H1 (cell line): ENCODE results near the gene RBBP5. TPM values are rescaled to one million over a fixed set of nuclear protein-coding genes. Genes with fewer than 3 reads are reported as not detected.

Source experiments
- CTCF ChIA-PET: fragments of 300-600 bp; sonication (Branson Sonifier 250); formaldehyde crosslinking; loops from one replicate; lab custom pipeline; 2021; ENCODE audit not compliant: partially characterized antibody; lab: Charles Lee
- POLR2A ChIA-PET: fragments of 300-600 bp; sonication (Branson Sonifier 250); formaldehyde crosslinking; loops from one replicate; lab custom pipeline; 2021; ENCODE audit warnings: inconsistent platforms; ENCODE audit not compliant: partially characterized antibody; lab: Charles Lee
- DNase-seq, 2 experiments: peaks; one replicate each; pipeline versions ENCODE4 v3.0.0 to v3.0.0-alpha.2; 2010 to 2022; ENCODE audit warnings: low spot score in 2 of 2, low read depth in 1 of 2, mixed read lengths in 1 of 2
- FAIRE-seq: peaks from 2 replicates; lab custom pipeline; 2011; peaks lifted over from hg19 to GRCh38; lab: Jason Lieb, UNC
- H2AFZ ChIP-seq: 2 replicates; pipeline ENCODE4 v1.8.1; 2012; ENCODE audit warnings: low read length, inconsistent platforms
- H2AK5ac ChIP-seq: 2 replicates; pipeline ENCODE4 v1.6.1; 2013; ENCODE audit warnings: low read depth, low read length
- H2BK120ac ChIP-seq: replicated peaks from 2 replicates; pipeline ENCODE3; 2013; ENCODE audit warnings: low read depth, low read length, inconsistent platforms
- H2BK12ac ChIP-seq: 2 replicates; pipeline ENCODE4 v1.6.1; 2013; ENCODE audit warnings: low read depth, low read length
- H2BK15ac ChIP-seq: 2 replicates; pipeline ENCODE4 v1.6.1; 2013; ENCODE audit warnings: low read length
- H2BK20ac ChIP-seq: 2 replicates; pipeline ENCODE4 v1.6.1; 2013; ENCODE audit warnings: low read length
- H2BK5ac ChIP-seq: 2 replicates; pipeline ENCODE4 v1.6.1; 2013; ENCODE audit warnings: low read depth, low read length
- H3K14ac ChIP-seq: 2 replicates; pipeline ENCODE4 v1.6.1; 2013; ENCODE audit warnings: inconsistent platforms; ENCODE audit not compliant: insufficient read length
- H3K18ac ChIP-seq: 2 replicates; pipeline ENCODE4 v1.6.1; 2013; ENCODE audit warnings: low read length; ENCODE audit errors: extremely low read depth
- H3K23ac ChIP-seq: 2 replicates; pipeline ENCODE4 v1.6.1; 2013; ENCODE audit warnings: inconsistent platforms; ENCODE audit not compliant: insufficient read length
- H3K23me2 ChIP-seq: 2 replicates; pipeline ENCODE4 v1.6.1; 2013; ENCODE audit warnings: low read depth, low read length
- H3K27ac ChIP-seq: 2 replicates; pipeline ENCODE4 v1.6.1; 2011; ENCODE audit warnings: low read depth, low read length, inconsistent platforms
- H3K27me3 ChIP-seq, 4 experiments: replicated peaks in 1 of 4; 1 replicate in 1 of 4; 2 replicates in 3 of 4; pipeline versions ENCODE4 v1.6.1 to v1.8.1; 2011 to 2013; ENCODE audit warnings: low read length in 3 of 4, mild to moderate bottlenecking in 3 of 4, inconsistent platforms in 2 of 4, mixed read lengths in 2 of 4, moderate library complexity in 1 of 4; ENCODE audit not compliant: control insufficient read depth in 3 of 4, insufficient read depth in 3 of 4; ENCODE audit errors: extremely low read depth in 1 of 4
- H3K36me3 ChIP-seq, 4 experiments: 2 replicates each; pipeline versions ENCODE4 v1.6.1 to v1.8.1; 2011 to 2013; ENCODE audit warnings: mild to moderate bottlenecking in 4 of 4, low read length in 3 of 4, moderate library complexity in 2 of 4, control low read depth in 1 of 4, inconsistent platforms in 1 of 4; ENCODE audit not compliant: insufficient read depth in 4 of 4, control insufficient read depth in 2 of 4
- H3K4ac ChIP-seq: replicated peaks from 2 replicates; pipeline ENCODE3; 2013; ENCODE audit warnings: low read length, low read depth, mixed read lengths, inconsistent platforms; ENCODE audit not compliant: insufficient read length
- H3K4me1 ChIP-seq, 4 experiments: replicated peaks in 1 of 4; 1 replicate in 1 of 4; 2 replicates in 3 of 4; pipeline versions ENCODE4 v1.6.1 to v1.8.1; 2011 to 2013; ENCODE audit warnings: low read length in 3 of 4, inconsistent platforms in 2 of 4, mixed read lengths in 1 of 4; ENCODE audit not compliant: insufficient read depth in 4 of 4, control insufficient read depth in 3 of 4
- H3K4me2 ChIP-seq, 2 experiments: 2 replicates each; pipeline versions ENCODE4 v1.6.1 to v1.8.1; 2011 to 2013; ENCODE audit warnings: low read depth in 2 of 2, low read length in 2 of 2, control low read depth in 1 of 2, inconsistent platforms in 1 of 2, mild to moderate bottlenecking in 1 of 2; ENCODE audit not compliant: insufficient read depth in 1 of 2
- H3K4me3 ChIP-seq, 4 experiments: fragments of 200-600, 300-600 bp in 1 of 4; sonication (generic), shearing (Covaris generic), sonication (Bioruptor Twin) in 1 of 4; 2 replicates each; pipeline versions ENCODE4 v1.5.1 to v1.8.1; 2011 to 2016; ENCODE audit warnings: low read length in 4 of 4, low read depth in 3 of 4, control low read depth in 2 of 4, inconsistent platforms in 2 of 4, mild to moderate bottlenecking in 2 of 4, mixed read lengths in 1 of 4, moderate library complexity in 1 of 4; ENCODE audit not compliant: insufficient read depth in 2 of 4; ENCODE audit errors: extremely low read depth in 1 of 4
- H3K56ac ChIP-seq: replicated peaks from 2 replicates; pipeline ENCODE3; 2013; ENCODE audit warnings: low read depth, mild to moderate bottlenecking, mixed read lengths, low read length, inconsistent platforms; ENCODE audit not compliant: insufficient read length
- H3K79me1 ChIP-seq: 2 replicates; pipeline ENCODE4 v1.6.1; 2013; ENCODE audit warnings: low read depth, low read length, control low read depth
- H3K79me2 ChIP-seq, 2 experiments: 2 replicates each; pipeline versions ENCODE4 v1.6.1 to v1.8.1; 2012 to 2013; ENCODE audit warnings: low read length in 2 of 2, mild to moderate bottlenecking in 2 of 2, inconsistent platforms in 1 of 2; ENCODE audit not compliant: insufficient read depth in 2 of 2, control insufficient read depth in 1 of 2
- H3K9ac ChIP-seq, 4 experiments: replicated peaks in 1 of 4; 1 replicate in 1 of 4; 2 replicates in 3 of 4; pipeline versions ENCODE4 v1.6.1 to v1.8.1; 2011 to 2013; ENCODE audit warnings: low read depth in 3 of 4, low read length in 3 of 4, control low read depth in 2 of 4, mild to moderate bottlenecking in 2 of 4, moderate library complexity in 2 of 4, inconsistent platforms in 1 of 4; ENCODE audit errors: extremely low read depth in 1 of 4
- H3K9me3 ChIP-seq, 2 experiments: 2 replicates each; pipeline versions ENCODE4 v1.6.1 to v1.8.1; 2012 to 2013; ENCODE audit warnings: mild to moderate bottlenecking in 2 of 2, moderate library complexity in 2 of 2, control low read depth in 1 of 2, inconsistent platforms in 1 of 2, low read depth in 1 of 2, low read length in 1 of 2, mixed read lengths in 1 of 2; ENCODE audit not compliant: insufficient read depth in 2 of 2
- H4K20me1 ChIP-seq, 2 experiments: replicated peaks in 1 of 2; 2 replicates each; pipeline versions ENCODE3 to v1.8.1; 2011 to 2013; ENCODE audit warnings: inconsistent platforms in 2 of 2, low read length in 2 of 2, mild to moderate bottlenecking in 1 of 2; ENCODE audit not compliant: insufficient read depth in 2 of 2, control insufficient read depth in 1 of 2
- H4K5ac ChIP-seq: 2 replicates; pipeline ENCODE4 v1.6.1; 2013; ENCODE audit warnings: low read length, low read depth, mixed read lengths, inconsistent platforms; ENCODE audit not compliant: insufficient read length
- H4K8ac ChIP-seq: 2 replicates; pipeline ENCODE4 v1.8.0; 2013; ENCODE audit warnings: mild to moderate bottlenecking, moderate library complexity, low read length, inconsistent platforms; ENCODE audit not compliant: insufficient read depth; ENCODE audit errors: extremely low read depth
- H4K91ac ChIP-seq: replicated peaks from 2 replicates; pipeline ENCODE3; 2013; ENCODE audit warnings: low read length, mixed read lengths, inconsistent platforms; ENCODE audit not compliant: insufficient read length
- ASH2L ChIP-seq: fragments of 200-600, 300-600 bp; sonication (generic); IDR thresholded peaks from one replicate; pipeline ENCODE4 v1.7.1; 2017; ENCODE audit warnings: low read length
- BRCA1 ChIP-seq: IDR thresholded peaks from 2 replicates; pipeline ENCODE4 v1.6.1; 2012; ENCODE audit warnings: low read depth, low read length, improper control_type of control experiment
- CBX8 ChIP-seq: fragments of 300-800, 300-1000 bp; sonication (generic); IDR thresholded peaks from 2 replicates; pipeline ENCODE4 v1.7.1; 2016; ENCODE audit warnings: low read depth, low read length, borderline replicate concordance
- FOSL1 ChIP-seq: IDR thresholded peaks from 2 replicates; pipeline ENCODE4 v1.6.1; 2011; ENCODE audit warnings: mild to moderate bottlenecking, low read depth, low read length, moderate library complexity; ENCODE audit not compliant: insufficient read depth
- HDAC2 ChIP-seq, 2 experiments: fragments of 300-600 bp in 1 of 2; sonication (generic) in 1 of 2; IDR thresholded peaks; 2 replicates each; pipeline ENCODE4 v1.6.1; 2011 to 2012; ENCODE audit warnings: low read depth in 2 of 2, low read length in 2 of 2, mild to moderate bottlenecking in 2 of 2, moderate library complexity in 2 of 2, borderline replicate concordance in 1 of 2, inconsistent platforms in 1 of 2
- POLR2AphosphoS5 ChIP-seq: IDR thresholded peaks from 2 replicates; pipeline ENCODE4 v1.6.1; 2011; ENCODE audit warnings: low read depth, low read length
- RXRA ChIP-seq: IDR thresholded peaks from 2 replicates; pipeline ENCODE4 v1.6.1; 2011; ENCODE audit warnings: low read depth, mild to moderate bottlenecking, low read length, moderate library complexity; ENCODE audit not compliant: insufficient read depth
- SIN3A ChIP-seq, 2 experiments: IDR thresholded peaks in 1 of 2; conservative IDR thresholded peaks in 1 of 2; 2 replicates each; pipeline ENCODE4 v1.6.1; 2011 to 2012; ENCODE audit warnings: low read length in 2 of 2, improper control_type of control experiment in 1 of 2, low read depth in 1 of 2, mild to moderate bottlenecking in 1 of 2
- SP2 ChIP-seq: IDR thresholded peaks from 2 replicates; pipeline ENCODE4 v1.6.1; 2012; ENCODE audit warnings: mild to moderate bottlenecking, low read length, inconsistent platforms
- SRF ChIP-seq: IDR thresholded peaks from 2 replicates; pipeline ENCODE4 v1.6.1; 2011; ENCODE audit warnings: mild to moderate bottlenecking, low read depth, low read length, moderate library complexity
- SUZ12 ChIP-seq: fragments of 200-600 bp; sonication (generic); IDR thresholded peaks from 2 replicates; pipeline ENCODE4 v1.6.1; 2012; ENCODE audit warnings: mild to moderate bottlenecking, inconsistent platforms, low read length, moderate library complexity, mixed read lengths
- TCF12 ChIP-seq: IDR thresholded peaks from 2 replicates; pipeline ENCODE4 v1.6.1; 2011; ENCODE audit warnings: low read depth, mild to moderate bottlenecking, low read length
- WGBS, 2 experiments: shearing (Covaris generic) in 1 of 2; methylation state at CpG; one replicate each; pipeline versions ENCODE4 v1.1.6 to v1.1.7; 2013 to 2015; ENCODE audit warnings: low lambda C conversion rate in 2 of 2, mixed read lengths in 2 of 2, inconsistent platforms in 1 of 2, low coverage in 1 of 2, missing lambda C conversion rate in 1 of 2; ENCODE audit not compliant: insufficient replicate concordance in 2 of 2, insufficient coverage in 1 of 2, insufficient read length in 1 of 2; ENCODE audit errors: extremely low coverage in 1 of 2, missing lambda C conversion rate in 1 of 2; 5-methylcytosine and 5-hydroxymethylcytosine counted together
- polyA plus RNA-seq, 7 experiments: library from polyadenylated mRNA; depleted of rRNA in 3 of 7; stranded (reverse) in 5 of 7; unstranded in 2 of 7; fragments of >200 nt in 5 of 7; fragments of 200-250 nt in 2 of 7; gene quantifications; 1 replicate in 5 of 7; 2 replicates in 1 of 7; 4 replicates in 1 of 7; pipeline versions ENCODE4 v1.2.1 to v1.2.3, GENCODE V29; 2011 to 2013; ENCODE audit warnings: missing spikeins in 2 of 7, mixed read lengths in 2 of 7
- total RNA-seq: library from RNA; stranded (reverse); fragmentation: NEBNext Ultra II Directional; extraction: Animal tissue kit (Norgen Biotek cat#: 25700); gene quantifications from 2 replicates; pipeline ENCODE4 v1.2.1, GENCODE V29; 2021
- TF ChIP-seq, protein P1 (sequence below): IDR thresholded peaks from 2 replicates; pipeline ENCODE4 v1.6.1; 2012; ENCODE audit warnings: inconsistent platforms

Gene RBBP5
- total and polyA plus RNA-seq, 2 of the 8 experiments (the other 6 are each of a cell fraction or from before 2014, with no cell fraction given): 6.7 to 21.5 TPM

DNA sequence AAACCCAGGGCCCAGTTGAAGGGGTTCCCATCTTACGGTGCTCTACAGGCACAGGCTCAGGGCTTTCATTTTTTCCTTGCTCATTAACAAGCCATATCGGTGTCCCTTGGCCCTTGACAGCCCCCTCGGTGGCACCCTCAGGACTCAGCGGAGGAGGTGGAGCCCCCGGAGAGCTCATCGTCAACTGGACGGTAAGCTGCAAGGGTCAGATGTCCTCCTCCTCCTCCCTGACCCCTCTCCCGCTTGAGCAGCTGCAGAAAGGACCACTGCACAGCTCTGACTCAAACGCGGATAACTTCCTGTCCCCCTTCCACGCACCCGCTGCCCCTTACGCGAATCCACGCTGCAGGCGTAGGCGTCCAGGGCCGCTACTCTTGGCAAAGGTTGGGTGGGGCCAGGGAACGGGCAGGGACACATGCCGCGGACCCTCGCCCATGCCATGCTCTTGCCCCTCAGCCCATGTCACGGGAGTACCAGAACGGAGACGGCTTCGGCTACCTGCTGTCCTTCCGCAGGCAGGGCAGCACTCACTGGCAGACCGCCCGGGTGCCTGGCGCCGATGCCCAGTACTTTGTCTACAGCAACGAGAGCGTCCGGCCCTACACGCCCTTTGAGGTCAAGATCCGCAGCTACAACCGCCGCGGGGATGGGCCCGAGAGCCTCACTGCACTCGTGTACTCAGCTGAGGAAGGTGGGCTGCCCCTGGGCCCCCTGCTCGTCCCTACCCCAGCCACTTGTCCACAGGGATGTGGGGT lies 52.2 kb downstream of the RBBP5 start:
- Histone ChIP-seq H3K4me2 (no peak overlapping the region), H3K9me3 (no peaks in the 10 kb centered on the region), H3K9ac (no peak overlapping the region), H3K56ac (no peak overlapping the region), H2BK120ac (no peak overlapping the region), H3K4me1 (no peaks in the 10 kb centered on the region), H3K23me2 (no peaks in the 10 kb centered on the region), H3K36me3 (no peaks in the 10 kb centered on the region), H2AK5ac (no peak overlapping the region), H4K20me1 (peaks cover 0 to 1% of the 10 kb centered on the region in 2 experiments), H3K23ac (no peak overlapping the region), H3K14ac (no peak overlapping the region), H4K5ac (no peak overlapping the region), H3K27ac (no peak overlapping the region), H3K18ac (no peak overlapping the region), H2BK20ac (no peak overlapping the region), H2BK15ac (no peak overlapping the region), H2BK12ac (no peak overlapping the region), H4K91ac (no peak overlapping the region), H3K4ac (no peak overlapping the region), H2BK5ac (no peak overlapping the region), H4K8ac (no peak overlapping the region), H3K27me3 (no peaks in the 10 kb centered on the region), H3K79me1 (no peaks in the 10 kb centered on the region), H3K4me3 (no peak overlapping the region), H2AFZ (no peak overlapping the region), H3K79me2 (no peaks in the 10 kb centered on the region)
- 91% methylated on average over 41 of the region's 42 CpGs; no CpG with 5 or more reads in 1 of the 2 experiments for WGBS, 2 experiments
- ChIA-PET POLR2A (interaction anchor here (0.6 to 1.6 kb wide), 2 partner anchors 17 to 159 kb away, joined by 3 to 4 read pairs; partner anchors contain the start of gene TMCC2), CTCF (interaction anchor here (1.0 to 38.9 kb wide), 11 partner anchors 8 to 262 kb away, joined by 3 to 1336 read pairs (median 3); no protein-coding TSS in a partner anchor)
- FAIRE-seq (no peak), DNase-seq (no peak)
- TF ChIP-seq SUZ12: no peak
- no peak for TF ChIP-seq SIN3A (conservative IDR thresholded peaks at IDR 0.05 in 1 of 2, IDR thresholded peaks at IDR 0.05 in 1 of 2; ENCODE audit: low read depth in 1 of 2, low read length in 2 of 2)
- no peak for TF ChIP-seq TCF12
- TF ChIP-seq POLR2AphosphoS5: no peak
- no peak for TF ChIP-seq SP2
- TF ChIP-seq BRCA1: no peak
- TF ChIP-seq CBX8: no peak
- TF ChIP-seq RXRA: no peak
- TF ChIP-seq, protein P1, sequence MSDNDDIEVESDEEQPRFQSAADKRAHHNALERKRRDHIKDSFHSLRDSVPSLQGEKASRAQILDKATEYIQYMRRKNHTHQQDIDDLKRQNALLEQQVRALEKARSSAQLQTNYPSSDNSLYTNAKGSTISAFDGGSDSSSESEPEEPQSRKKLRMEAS: no peak
- TF ChIP-seq ASH2L: no peak
- no peak for TF ChIP-seq HDAC2 (IDR thresholded peaks at IDR 0.05; ENCODE audit: borderline replicate concordance in 1 of 2, low read depth in 2 of 2, low read length in 2 of 2)
- no peak for TF ChIP-seq FOSL1
- TF ChIP-seq SRF: no peak
